HG03520 (cell line): ENCODE measurements around the gene AKAP6.

Experiments
- ATAC-seq: cut with Tn5 transposase; IDR thresholded peaks from one replicate; pipeline ENCODE4 v1.9.1; 2021; ENCODE audit warnings: mild to moderate bottlenecking, moderate library complexity; ENCODE audit not compliant: unreplicated experiment

AKAP6 gene

GRCh38 chr14:32329146-32329545 lies at the start of gene AKAP6:
AKAP6 (plus strand) TSS chr14:32329298; CDS start chr14:32433494, 104,196 bp downstream.
- ATAC-seq = no peak

DNA sequence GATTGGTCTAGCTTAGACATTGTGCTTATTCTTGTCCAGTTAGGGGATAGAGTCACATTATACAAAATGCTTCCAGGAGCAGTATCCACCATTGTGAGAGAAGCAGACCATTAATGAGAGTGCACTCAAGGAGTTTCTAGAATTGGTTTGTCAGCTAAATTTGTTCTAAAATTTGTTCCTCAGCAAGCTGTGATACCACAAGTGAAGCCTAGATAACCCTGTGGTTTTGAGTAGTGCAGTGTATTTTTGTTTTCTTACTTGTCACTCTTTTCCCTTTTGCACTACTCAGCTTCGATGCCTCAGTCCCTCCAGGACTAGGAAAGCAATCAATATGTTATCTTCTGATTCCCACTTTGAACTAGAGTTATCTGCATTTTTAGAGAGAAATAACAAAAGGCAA lies 42.5 kb upstream of the AKAP6 start:
- ATAC-seq = no peak

GRCh38 chr14:32296366-32296765 lies 32.7 kb upstream of the AKAP6 start:
- ATAC-seq = no peak

DNA sequence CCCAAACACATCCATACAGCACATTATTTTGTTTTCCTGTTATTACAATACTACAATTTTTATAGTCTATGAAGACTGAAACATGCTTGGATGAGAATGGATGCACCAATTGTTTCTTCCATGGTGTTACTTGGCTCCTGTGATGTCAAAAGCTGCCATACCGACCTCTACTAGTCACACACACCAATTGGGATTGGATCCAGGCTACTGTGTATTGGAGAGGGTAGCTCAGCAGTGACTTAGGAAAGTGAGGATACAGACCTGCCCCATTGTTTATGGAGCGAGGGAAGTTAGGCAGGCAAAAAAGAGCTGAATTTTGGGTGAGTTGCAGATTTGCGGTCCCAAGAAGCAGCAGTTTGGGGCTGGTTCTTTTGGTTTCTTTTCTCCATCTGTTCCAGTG lies 30.8 kb upstream of the AKAP6 start:
- no peak for ATAC-seq

DNA sequence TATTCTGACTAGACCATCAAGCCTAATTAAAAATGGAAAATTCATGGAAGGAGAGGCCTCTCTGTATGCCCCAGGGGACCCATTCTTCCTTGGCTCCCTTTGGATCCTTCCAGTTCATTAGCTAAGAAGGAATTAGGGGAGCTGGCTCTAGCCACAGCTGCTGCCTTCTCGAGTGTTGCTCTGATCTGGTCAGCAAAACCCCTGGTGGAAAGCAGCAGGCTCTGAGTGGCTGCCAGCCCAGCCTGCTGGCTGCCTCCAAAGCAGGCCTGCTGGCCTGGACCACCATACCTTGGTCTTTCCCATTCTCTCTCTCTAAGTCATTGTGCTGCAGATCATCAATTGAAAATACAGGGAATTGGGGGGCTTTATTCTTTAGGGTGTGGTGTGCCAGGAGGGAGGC lies 29.0 kb upstream of the AKAP6 start:
- no peak for ATAC-seq

DNA sequence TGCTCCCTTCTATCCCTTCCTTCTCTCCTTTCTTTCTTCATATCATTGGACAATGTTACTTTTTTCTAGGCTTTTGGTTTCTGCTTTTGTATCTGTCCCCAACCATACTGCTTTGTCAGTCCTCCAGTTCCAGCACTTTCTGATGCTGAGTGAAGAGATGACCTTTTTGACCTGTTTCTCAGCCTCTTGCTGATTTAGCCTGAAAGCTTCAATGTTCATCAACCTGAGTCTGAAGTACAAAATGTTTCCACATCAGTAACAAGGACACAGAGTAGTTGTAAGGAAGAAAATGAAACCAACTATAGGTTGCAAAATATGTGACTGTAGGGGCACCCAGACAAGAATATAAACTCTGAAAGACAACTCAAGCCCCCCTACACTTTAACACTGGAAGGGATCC lies 25.2 kb upstream of the AKAP6 start:
- ATAC-seq = no peak

DNA sequence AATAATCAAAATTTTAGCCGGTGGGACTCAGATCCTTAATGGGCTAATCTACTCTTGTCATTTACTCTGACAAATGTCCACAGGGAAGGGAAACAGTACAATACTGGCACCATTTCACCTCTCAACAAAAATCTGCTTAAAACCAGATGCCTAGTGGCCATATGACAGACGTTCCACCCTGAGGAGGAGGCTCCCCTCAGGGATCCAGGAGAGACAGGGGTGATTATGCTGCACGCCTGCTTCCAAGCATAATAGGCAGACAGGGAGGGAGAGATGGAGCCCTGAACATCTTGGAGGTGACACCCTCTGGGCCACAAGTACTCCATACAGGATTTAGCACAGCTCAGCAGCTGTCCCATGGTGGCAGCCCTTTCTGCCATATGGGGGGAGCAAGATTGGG lies 24.8 kb upstream of the AKAP6 start:
- ATAC-seq = no peak

GRCh38 chr14:32306549-32306948 lies 22.5 kb upstream of the AKAP6 start:
- no peak for ATAC-seq

GRCh38 chr14:32307881-32308582 lies 21.1 kb upstream of the AKAP6 start:
- no peak for ATAC-seq

GRCh38 chr14:32310876-32311275 lies 18.2 kb upstream of the AKAP6 start:
- ATAC-seq = no peak

GRCh38 chr14:32311294-32312009 lies 17.6 kb upstream of the AKAP6 start:
- ATAC-seq = no peak

DNA sequence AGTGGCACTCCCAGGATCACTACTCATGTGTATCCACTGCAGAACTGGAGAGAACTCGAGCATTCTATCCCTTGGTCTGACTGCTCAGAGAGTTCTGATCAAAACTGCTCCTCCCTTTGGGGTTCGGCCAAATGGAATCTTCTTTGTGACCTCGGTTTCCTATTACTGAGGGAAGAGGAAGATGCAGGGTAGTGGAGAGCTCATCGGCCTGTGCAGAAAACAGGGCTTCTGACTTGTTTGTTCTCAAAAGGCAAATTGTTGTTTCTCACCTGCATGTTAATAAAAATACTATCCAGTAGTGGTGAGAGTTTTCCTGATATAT lies 17.1 kb upstream of the AKAP6 start:
- no peak for ATAC-seq

- ATAC-seq = no peak
Observed at GRCh38 chr14:32313844-32314376, 15.2 kb upstream of the AKAP6 start.

- ATAC-seq = no peak
Observed at GRCh38 chr14:32318087-32318795, 10.9 kb upstream of the AKAP6 start.

DNA sequence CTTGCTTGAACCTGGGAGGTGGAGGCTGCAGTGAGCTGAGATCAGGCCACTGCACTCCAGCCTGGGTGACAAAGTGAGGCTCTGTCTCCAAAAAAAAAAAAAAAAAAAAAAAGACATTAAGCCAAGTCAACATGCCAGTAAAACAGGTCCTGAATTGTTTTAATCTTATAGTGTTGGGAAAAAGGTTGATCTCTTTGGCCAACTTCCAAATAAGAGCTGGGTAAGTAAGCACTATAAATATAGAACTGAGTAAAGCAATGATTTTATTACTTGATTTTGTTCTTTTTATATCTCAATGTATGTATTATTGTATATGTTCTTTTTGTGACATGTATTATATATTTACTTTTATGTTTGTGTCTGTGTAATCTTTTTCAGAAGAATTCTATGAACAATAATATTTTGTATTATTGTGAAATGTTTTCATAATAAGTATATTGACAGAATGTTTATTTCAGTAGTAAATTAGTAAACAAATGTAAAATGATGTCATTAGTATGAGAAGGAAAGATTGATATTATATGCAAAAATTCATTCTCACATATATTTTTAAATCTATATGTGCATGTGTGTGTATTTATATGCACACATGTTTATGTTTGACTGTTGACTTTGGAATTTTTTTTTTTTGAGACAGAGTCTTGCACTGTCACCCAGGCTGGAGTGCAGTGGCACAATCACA lies 9.6 kb upstream of the AKAP6 start:
- ATAC-seq = no peak

DNA sequence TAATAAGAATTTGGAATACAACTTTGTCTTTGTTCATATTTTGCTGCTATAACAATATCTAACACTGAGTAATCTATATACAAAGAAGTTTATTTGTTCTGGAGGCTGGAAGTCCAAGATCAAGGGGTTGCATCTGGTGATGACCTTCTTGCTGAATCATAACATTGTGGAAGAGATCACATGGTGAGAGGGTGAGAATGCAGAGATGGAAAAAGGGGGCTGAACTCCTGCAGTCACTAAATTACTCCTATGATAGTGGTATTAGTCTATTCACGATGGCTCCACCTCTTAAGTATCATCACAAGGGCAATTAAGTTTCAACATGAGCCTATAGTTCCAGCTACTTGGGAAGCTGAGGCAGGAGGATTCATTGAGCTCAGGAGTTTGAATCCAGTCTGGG lies 4.5 kb upstream of the AKAP6 start:
- no peak for ATAC-seq

- ATAC-seq = no peak
Observed at GRCh38 chr14:32327255-32327961, 1.7 kb upstream of the AKAP6 start.

- no peak for ATAC-seq
Observed at GRCh38 chr14:32329690-32330285, 690 bp downstream of the AKAP6 start.

GRCh38 chr14:32330351-32331111 lies 1.4 kb downstream of the AKAP6 start:
- no peak for ATAC-seq

DNA sequence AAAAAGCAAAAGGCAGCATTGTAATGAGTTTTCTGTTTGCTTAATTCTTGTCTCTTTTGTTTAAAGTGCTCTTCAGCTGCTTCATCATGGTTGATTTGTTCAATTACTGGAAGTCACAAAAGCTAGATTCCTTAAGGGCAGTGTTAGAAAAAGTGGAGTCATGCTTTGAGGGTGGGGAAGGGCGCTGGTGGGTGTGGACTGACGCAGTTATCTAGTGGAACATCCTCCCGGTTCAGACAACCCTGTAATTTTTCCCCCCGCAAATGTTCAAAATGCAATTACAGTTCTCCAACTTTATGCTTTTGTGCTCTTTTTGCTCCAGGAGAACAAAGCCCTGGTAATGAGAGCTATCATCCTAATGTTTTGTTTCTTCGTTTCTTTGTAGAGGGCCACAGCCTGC lies 2.1 kb downstream of the AKAP6 start:
- no peak for ATAC-seq
